ENCODE measurements around the gene P2RX1.

P2RX1 gene

GRCh38 chr17:3852561-3852960 lies 63.7 kb downstream of the P2RX1 start:
- no peak for DNase-seq

DNA sequence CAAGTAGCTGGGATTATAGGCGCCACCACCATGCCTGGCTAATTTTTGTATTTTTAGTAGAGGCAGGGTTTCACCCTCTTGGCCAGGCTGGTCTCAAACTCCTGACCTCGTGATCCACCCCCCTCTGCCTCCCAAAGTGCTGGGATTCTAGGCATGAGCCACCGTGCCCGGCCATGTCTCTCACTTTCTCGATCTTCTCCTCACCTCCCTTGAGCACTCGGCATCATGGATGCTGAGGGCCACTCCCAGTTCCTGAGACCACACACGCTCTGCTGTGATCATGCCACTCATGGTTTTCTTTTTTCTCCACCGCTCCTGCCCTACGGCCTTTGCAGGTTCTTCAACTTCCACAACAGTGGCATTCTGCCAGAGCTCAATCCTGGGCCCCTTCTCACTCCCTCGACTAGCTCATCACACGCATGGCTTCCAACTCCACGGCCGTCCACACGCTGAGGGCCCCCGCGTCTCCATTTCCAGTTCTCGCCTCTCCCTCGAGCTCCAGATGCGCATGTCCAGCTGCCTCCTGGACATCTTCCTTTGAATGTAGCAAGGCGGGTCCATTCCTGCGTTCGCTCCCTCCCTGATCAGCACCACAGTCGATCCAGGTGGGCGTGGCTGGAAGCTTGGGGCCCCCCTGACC lies 64.7 kb downstream of the P2RX1 start:
- DNase-seq = no peak

GRCh38 chr17:3848229-3848835 lies 67.9 kb downstream of the P2RX1 start:
- DNase-seq = no peak

DNA sequence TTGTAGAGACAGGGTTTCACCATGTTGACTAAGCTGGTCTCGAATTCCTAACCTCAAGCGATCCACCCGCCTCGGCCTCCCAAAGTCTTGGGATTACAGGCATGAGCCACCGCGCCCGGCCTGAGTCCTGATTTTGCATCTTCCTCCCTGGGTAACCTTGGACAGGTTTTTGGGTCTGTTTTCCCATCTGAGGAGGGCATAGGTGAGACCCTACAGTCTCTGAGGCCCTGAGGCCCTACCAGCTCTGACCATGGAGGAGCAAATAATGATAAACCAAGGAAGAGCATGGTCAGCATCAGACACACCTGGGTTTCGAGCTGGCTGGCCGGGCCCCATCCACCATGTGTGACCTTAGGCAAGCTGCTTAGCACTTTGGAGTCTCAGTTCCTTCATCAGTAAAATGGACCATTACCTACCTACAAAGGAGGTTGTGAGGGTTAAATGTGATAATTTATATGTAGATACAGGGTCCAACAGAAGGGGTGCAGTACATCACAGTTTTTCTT lies 69.0 kb downstream of the P2RX1 start:
- no peak for DNase-seq

Data from stimulated activated CD4-positive, alpha-beta T cell treated with anti-CD3 and anti-CD28 coated beads, Interleukin-2, amount 100 ng/mL, for 48 hours (primary cell).